Measurements from ENCODE around the gene FTO.

FTO gene

DNA sequence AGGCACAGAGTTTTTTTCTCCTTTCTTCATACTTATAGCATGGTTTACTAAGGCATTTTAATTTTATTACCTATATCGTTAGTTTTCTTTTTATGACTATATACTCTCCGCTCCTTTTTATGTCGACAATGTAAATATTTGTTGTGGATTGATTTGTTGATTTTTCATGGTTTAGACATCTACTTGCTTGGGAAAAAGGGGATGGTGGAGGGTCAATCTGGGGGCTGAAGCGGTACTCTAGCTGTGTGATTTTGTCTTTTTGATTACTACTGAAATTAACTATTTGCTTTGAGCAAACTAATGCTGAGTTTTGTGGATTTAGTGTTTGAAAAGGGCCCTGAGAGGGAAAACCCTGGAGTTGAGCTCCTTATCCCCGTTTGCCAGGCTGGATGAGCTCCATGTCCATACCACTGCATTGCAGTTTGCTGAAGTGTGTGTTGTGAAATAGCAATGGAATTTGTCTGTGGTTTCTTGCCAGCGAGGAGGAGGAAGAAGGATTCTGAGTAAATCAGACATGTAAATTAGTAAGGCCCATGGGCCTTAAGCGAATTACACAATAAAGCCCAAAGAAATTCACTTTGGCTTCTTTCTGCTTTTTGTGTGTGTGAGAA, 72.0 kb downstream of the FTO start:
- TF ChIP-seq, protein P1, sequence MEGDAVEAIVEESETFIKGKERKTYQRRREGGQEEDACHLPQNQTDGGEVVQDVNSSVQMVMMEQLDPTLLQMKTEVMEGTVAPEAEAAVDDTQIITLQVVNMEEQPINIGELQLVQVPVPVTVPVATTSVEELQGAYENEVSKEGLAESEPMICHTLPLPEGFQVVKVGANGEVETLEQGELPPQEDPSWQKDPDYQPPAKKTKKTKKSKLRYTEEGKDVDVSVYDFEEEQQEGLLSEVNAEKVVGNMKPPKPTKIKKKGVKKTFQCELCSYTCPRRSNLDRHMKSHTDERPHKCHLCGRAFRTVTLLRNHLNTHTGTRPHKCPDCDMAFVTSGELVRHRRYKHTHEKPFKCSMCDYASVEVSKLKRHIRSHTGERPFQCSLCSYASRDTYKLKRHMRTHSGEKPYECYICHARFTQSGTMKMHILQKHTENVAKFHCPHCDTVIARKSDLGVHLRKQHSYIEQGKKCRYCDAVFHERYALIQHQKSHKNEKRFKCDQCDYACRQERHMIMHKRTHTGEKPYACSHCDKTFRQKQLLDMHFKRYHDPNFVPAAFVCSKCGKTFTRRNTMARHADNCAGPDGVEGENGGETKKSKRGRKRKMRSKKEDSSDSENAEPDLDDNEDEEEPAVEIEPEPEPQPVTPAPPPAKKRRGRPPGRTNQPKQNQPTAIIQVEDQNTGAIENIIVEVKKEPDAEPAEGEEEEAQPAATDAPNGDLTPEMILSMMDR (IDR thresholded peaks at IDR 0.05; ENCODE audit: control insufficient read depth, extremely low read depth, insufficient read depth) = no peak
- peak; percentile 77 for DNase-seq (ENCODE audit: low read depth)
- H3K4me3 ChIP-seq (ENCODE audit: low read depth, low read length) = 0 out of 2 replicates have a peak overlapping the region, but pooled peaks have one; percentile 1

DNA sequence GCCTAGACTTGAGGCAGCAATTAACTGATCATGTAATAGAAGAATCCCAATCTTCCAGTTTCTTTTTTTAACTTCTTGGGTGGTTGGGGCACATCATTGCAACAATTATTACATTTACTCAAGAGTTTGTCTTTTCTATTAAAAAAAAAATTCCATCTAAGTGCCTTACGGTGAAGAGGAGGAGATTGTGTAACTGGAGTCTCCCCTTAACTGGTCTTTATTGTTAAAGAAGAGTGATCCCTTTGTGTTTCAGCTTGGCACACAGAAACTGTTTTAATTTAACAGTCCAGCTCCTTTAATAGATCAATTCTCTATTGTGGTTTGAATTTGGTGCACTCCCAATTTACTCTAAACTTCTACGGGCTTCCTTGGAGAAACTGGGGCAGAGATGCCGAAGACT, 75.2 kb downstream of the FTO start:
- TF ChIP-seq, protein P1 (IDR thresholded peaks at IDR 0.05; ENCODE audit: control insufficient read depth, extremely low read depth, insufficient read depth) = no peak
- DNase-seq (ENCODE audit: low read depth) = no peak
- no peak overlapping the region for H3K4me3 ChIP-seq (ENCODE audit: low read depth, low read length)

DNA sequence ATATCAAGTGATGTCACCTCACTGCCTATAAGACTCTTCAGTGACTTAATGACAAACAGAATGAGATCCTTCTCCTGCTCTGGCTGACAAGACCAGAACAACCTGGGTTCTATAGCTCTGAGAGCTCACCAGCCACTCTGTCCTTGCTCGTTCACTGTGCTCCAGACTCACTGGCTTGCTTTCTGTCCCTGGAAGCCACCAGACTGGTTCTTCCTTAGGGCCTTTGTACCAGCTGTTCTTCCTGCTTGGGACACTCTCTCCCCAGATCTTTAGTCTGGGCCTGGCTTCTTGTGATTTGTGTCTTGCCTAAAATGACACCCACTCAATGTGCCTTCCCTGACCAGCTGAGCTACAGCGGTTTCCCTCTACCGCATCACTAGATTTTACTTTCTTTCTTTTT, 76.1 kb downstream of the FTO start:
- DNase-seq (ENCODE audit: low read depth) = peak; percentile 78
- TF ChIP-seq, protein P1 (IDR thresholded peaks at IDR 0.05; ENCODE audit: control insufficient read depth, extremely low read depth, insufficient read depth) = no peak
- no peak overlapping the region for H3K4me3 ChIP-seq (ENCODE audit: low read depth, low read length)

DNA sequence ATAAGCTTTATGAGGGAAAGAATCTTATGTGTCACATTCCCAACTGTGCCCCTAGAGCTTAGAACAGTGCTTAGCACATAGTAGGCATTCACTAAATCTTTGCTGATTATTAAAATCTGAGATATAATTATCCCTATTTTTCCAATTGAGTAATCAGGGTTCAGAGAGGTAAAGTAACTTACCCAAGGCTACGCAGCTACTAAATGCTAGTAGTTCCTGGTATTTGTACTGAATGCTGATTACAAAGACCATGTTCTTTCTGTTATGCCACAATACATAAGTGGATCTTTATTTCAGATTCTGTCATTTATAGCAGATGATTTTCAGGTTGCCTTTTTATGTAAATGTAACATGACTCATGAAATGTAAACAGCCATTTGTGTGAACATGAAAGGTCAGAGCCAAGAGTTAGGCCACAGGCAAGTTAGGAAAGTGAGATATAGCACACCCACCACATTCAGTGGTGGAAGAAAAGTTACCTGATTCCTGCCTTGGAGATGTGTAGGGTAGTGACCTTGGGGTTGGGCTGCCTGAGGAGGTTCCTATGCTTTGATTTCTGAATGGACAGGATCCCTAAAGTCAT, 77.2 kb downstream of the FTO start:
- peak; percentile 46 for DNase-seq (ENCODE audit: low read depth)
- no peak overlapping the region for H3K4me3 ChIP-seq (ENCODE audit: low read depth, low read length)
- TF ChIP-seq, protein P1 (IDR thresholded peaks at IDR 0.05; ENCODE audit: control insufficient read depth, extremely low read depth, insufficient read depth) = no peak

DNA sequence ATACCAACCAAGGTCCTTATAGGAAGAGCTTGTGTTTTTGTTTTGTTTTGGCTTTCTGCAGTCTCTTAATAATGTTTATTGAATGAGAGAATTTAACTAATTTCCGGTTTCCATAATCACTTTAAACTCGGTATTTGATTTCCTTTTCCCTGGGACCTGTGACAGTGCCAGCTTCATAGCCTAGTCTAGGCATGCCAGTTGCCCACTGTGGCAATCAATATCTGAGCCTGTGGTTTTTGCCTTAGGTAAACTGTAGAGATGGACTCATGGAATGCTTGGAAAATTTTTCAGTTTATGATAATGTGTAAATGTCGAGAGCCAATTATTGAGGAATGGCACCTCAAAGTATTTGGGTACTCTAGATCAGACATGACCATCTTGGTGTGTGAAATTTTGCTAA, 78.2 kb downstream of the FTO start:
- TF ChIP-seq, protein P1 (IDR thresholded peaks at IDR 0.05; ENCODE audit: control insufficient read depth, extremely low read depth, insufficient read depth) = no peak
- no peak for DNase-seq (ENCODE audit: low read depth)
- H3K4me3 ChIP-seq (ENCODE audit: low read depth, low read length) = no peak overlapping the region

DNA sequence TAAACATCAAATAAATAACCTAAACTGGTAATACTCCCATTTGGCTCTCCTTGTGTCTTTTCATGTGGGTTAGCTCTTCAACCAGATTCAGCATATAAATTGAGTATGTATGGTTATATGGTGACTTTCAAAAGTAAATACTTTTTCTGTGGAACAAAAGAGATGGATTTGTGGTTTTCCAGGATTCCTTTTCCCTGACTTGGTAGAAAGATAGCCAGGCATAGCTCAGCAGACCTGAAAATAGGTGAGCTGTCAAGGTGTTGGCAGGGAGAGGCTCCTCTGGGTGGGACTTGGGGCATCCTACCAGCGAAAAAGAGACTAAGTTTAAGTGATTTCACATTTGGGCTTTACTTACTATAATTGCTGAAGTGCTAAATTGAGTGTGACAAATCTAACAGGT, 80.3 kb downstream of the FTO start:
- no peak for DNase-seq (ENCODE audit: low read depth)
- TF ChIP-seq, protein P1 (IDR thresholded peaks at IDR 0.05; ENCODE audit: control insufficient read depth, extremely low read depth, insufficient read depth) = no peak
- no peak overlapping the region for H3K4me3 ChIP-seq (ENCODE audit: low read depth, low read length)

DNA sequence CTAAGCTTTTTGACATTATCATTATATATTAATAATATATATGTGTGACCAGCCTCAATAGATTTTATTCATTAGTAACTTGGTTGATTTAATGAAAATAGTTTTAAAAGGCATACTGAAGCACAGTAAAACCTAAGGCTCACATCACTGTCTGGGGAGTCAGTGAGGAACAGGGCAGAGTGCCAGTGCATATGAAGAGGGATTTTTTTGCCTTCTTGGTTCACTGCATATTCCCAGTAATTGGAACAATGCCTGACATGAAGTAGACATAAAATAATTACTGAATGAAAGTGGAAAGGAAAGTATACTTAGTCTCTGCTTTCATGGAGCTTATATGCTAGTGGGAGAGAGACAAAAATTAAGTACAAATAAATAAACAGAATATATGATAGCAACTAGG, 81.1 kb downstream of the FTO start:
- no peak for DNase-seq (ENCODE audit: low read depth)
- H3K4me3 ChIP-seq (ENCODE audit: low read depth, low read length) = no peak overlapping the region
- TF ChIP-seq, protein P1 (IDR thresholded peaks at IDR 0.05; ENCODE audit: control insufficient read depth, extremely low read depth, insufficient read depth) = no peak
